GM18951 (cell line): ENCODE results near the gene EIPR1.
"Not testable (repeated sequence)": the region's sequence is repeated elsewhere in the genome, so short reads cannot be mapped to it uniquely, and the experiment has no call there.

Source experiments
- POLR2A ChIP-seq: IDR thresholded peaks from 4 replicates; pipeline ENCODE4 v1.6.1; 2011; ENCODE audit warnings: mild to moderate bottlenecking; ENCODE audit not compliant: insufficient read length, insufficient read depth; ENCODE audit errors: extremely low read depth
- in situ Hi-C: fragments of 300-500 bp; cut with MboI; formaldehyde crosslinking; loops from one replicate; pipeline ENCODE4 v1.12.0; 2022; ENCODE audit warnings: low sequenced_read_pairs, mixed read lengths, inconsistent platforms; ENCODE audit not compliant: unreplicated experiment

The EIPR1 gene

DNA sequence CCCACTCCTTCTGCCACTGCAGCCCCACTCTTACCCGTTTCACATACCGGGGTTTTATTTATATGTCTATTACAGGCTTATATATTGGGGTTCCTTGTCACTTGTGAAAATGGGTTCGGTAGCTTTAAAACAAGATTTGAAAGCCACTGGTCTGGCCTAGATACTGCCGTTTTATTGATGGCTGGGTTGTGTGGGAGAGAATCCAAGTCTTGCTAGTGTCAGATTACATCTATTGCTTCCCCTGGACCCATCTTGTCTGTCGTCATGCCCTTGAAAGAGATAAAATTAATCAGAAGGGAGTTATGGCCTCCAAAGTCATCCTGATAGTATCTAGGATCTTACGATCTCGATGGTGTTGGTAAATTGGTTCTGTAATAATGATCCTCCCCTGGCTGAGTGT is 79.4 kb downstream of the EIPR1 start:
- in situ Hi-C loops, result no loop called here
- no peak for TF ChIP-seq POLR2A

DNA sequence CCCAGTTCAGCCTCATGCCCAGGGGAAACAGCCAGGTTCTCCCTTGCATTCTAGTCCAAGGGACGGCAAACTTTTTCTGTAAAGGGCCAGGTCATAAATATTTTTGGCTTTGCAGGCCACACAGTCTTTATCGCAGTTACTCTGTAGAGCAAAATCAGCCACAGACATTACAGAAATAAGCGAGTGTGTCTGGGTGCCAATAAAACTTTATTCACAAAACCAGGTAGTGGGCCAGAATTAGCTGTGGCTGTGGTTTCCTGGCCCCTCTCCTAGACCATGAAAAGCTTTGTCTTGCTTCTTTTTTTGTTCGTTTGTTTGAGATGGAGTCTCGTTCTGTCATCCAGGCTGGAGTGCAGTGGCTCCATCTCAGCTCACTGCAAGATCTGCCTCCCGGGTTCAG is 80.1 kb downstream of the EIPR1 start:
- no peak for TF ChIP-seq POLR2A
- in situ Hi-C loops, result no loop called here

DNA sequence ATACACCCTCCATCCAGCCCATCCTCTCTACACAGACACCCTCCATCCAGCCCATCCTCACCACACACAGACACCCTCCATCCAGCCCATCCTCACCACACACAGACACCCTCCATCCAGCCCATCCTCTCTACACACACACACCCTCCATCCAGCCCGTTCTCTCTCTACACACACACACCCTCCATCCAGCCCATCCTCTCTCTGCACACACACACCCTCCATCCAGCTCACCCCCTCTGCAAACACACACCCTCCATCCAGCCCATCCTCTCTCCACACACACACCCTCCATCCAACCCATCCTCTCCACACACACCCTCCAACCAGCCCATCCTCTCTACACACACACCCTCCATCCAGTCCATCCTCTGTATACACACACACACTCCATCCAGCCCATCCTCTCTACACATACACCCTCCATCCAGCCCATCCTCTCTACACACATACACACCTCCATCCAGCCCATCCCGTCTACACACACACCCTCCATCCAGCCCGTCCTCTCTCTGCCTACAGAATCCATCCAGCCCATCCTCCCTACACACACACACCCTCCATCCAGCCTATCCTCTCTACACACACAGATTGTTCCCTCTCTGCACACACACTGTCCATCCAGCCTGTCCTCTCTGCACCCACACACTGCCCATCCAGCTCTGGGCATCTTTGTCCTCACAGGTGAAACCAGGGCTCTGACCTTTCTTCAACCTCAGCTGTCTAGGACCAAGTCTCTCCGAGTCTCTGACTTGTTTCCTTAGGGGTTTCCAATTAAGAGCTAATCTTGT is 81.2 kb downstream of the EIPR1 start:
- in situ Hi-C loops, result no loop called here
- TF ChIP-seq POLR2A, result no peak

GRCh38 chr2:3294493-3294892 is 83.1 kb downstream of the EIPR1 start:
- TF ChIP-seq POLR2A, result no peak
- in situ Hi-C loops, result no loop called here

GRCh38 chr2:3294069-3294468 is 83.5 kb downstream of the EIPR1 start:
- in situ Hi-C loops, result no loop called here
- TF ChIP-seq POLR2A, result no peak

GRCh38 chr2:3293221-3293620 is 84.4 kb downstream of the EIPR1 start:
- TF ChIP-seq POLR2A, result no peak
- in situ Hi-C loops, result no loop called here

GRCh38 chr2:3292416-3292815 is 85.2 kb downstream of the EIPR1 start:
- no peak for TF ChIP-seq POLR2A
- in situ Hi-C loops, result no loop called here

DNA sequence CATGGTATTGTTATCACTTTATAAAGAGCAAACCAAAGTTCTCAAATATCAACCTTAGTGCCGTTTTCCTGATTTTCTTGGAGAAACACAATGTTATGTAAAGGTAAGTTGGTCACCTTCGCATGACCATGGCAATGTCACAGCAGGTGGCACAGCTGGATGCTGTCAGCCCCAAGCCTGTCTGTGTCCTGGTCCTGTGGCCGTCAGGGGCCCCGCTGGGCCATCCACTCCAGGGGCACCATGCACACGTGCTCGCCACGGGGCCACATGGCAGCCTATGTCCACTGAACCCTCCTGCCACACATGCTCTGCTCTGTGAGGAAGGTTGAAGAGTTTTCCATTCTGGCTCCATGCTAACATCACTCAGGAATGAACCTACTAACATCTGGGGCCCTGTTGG is 85.9 kb downstream of the EIPR1 start:
- TF ChIP-seq POLR2A, result no peak
- in situ Hi-C loops, result no loop called here

DNA sequence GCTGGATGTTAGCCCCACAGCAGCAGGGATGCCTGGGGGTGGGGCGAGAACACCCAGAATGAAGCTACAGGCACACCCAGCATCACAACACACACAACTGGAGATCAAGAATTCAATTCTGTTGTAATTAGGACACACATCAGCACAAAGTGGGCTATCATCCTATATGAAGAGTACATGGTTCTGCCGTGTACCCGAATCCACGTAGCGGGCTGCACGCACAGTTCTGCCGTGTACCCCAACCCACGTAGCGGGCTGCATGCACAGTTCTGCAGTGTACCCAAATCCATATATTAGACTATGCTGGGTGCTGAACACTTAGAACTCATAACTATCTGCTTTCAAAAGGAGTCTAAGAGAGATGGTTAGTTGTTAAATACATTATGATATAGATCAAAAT is 86.5 kb downstream of the EIPR1 start:
- in situ Hi-C loops, result no loop called here
- TF ChIP-seq POLR2A, result no peak

- in situ Hi-C loops, result no loop called here
These were observed 87.0 kb downstream of the EIPR1 start for GRCh38 chr2:3290655-3291054.

DNA sequence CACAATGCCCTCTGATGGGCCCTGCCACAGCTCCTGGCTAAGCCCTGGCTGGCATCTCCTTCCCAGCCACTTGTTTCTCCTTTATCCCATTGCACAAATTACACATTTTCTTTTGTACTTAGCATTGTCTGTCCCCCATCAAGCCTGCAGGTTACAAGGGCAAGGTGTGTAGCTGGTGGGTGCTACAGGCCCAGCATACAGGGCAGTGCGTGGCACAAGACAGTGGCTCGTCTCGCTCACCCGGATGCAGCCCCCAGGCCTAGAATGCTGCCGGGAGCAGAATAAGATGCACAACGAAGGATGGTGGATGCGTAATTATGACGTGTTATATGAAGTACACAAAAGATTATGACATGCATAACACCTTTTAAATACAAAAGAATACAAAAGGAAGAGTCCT is 87.6 kb downstream of the EIPR1 start:
- in situ Hi-C loops, result no loop called here
- no peak for TF ChIP-seq POLR2A

More at GRCh38 chr2:3290655-3291054, 87.0 kb downstream of the EIPR1 start:
- no peak for TF ChIP-seq POLR2A

GRCh38 chr2:3289526-3289925 is 88.1 kb downstream of the EIPR1 start:
- in situ Hi-C loops, result no loop called here
- no peak for TF ChIP-seq POLR2A

GRCh38 chr2:3289171-3289515 is 88.5 kb downstream of the EIPR1 start:
- TF ChIP-seq POLR2A, result no peak
- in situ Hi-C loops, result no loop called here

GRCh38 chr2:3288470-3289170 is 89.0 kb downstream of the EIPR1 start:
- no peak for TF ChIP-seq POLR2A
- in situ Hi-C loops, result no loop called here

GRCh38 chr2:3287896-3288295 is 89.7 kb downstream of the EIPR1 start:
- in situ Hi-C loops, result no loop called here
- TF ChIP-seq POLR2A, result no peak

GRCh38 chr2:3286646-3287036 is 91.0 kb downstream of the EIPR1 start:
- in situ Hi-C loops, result not testable (repeated sequence)
